Ectodermal cell (in vitro differentiated cells): ENCODE results near the gene TTC1.

Source experiments
- H3K27ac ChIP-seq: 2 replicates; pipeline ENCODE4 v1.7.0; 2013; ENCODE audit warnings: mild to moderate bottlenecking, low read depth, low read length; ENCODE audit not compliant: insufficient read depth, poor library complexity, severe bottlenecking
- H3K27me3 ChIP-seq: 2 replicates; pipeline ENCODE4 v1.7.0; 2013; ENCODE audit warnings: mild to moderate bottlenecking, low read length; ENCODE audit not compliant: insufficient read depth, control insufficient read depth, poor library complexity, severe bottlenecking
- H3K36me3 ChIP-seq: one replicate; pipeline ENCODE4 v1.7.0; 2013; ENCODE audit warnings: low read length; ENCODE audit not compliant: control insufficient read depth, insufficient read depth
- H3K4me1 ChIP-seq: one replicate; pipeline ENCODE4 v1.7.0; 2013; ENCODE audit warnings: low read length; ENCODE audit not compliant: control insufficient read depth, insufficient read depth
- H3K4me3 ChIP-seq: 2 replicates; pipeline ENCODE4 v1.7.0; 2013; ENCODE audit warnings: low read depth, low read length, control low read depth; ENCODE audit not compliant: insufficient read depth
- H3K9me3 ChIP-seq: 2 replicates; pipeline ENCODE4 v1.7.0; 2013; ENCODE audit warnings: mild to moderate bottlenecking, low read length, moderate library complexity; ENCODE audit not compliant: control insufficient read depth
- WGBS, 2 experiments: methylation state at CpG; one replicate each; pipeline ENCODE4 v1.1.7; 2013; ENCODE audit warnings: missing lambda C conversion rate in 2 of 2; 5-methylcytosine and 5-hydroxymethylcytosine counted together

Gene TTC1

GRCh38 chr5:160097991-160098390 lies 89.1 kb downstream of the TTC1 start:
- H3K27me3 ChIP-seq = no peaks in the 10 kb centered on the region
- peaks cover 4% of the 10 kb centered on the region for H3K4me1 ChIP-seq
- H3K4me3 ChIP-seq = no peak overlapping the region
- WGBS, 2 experiments = 95 to 99% methylated on average over 2 to 4 of the region's 4 CpGs
- H3K9me3 ChIP-seq = no peaks in the 10 kb centered on the region
- H3K27ac ChIP-seq = no peak overlapping the region
- H3K36me3 ChIP-seq = no peaks in the 10 kb centered on the region

GRCh38 chr5:160105686-160106360 lies 96.9 kb downstream of the TTC1 start:
- Histone ChIP-seq H3K9me3 (no peaks in the 10 kb centered on the region), H3K4me3 (no peak overlapping the region), H3K27me3 (no peaks in the 10 kb centered on the region), H3K36me3 (no peaks in the 10 kb centered on the region), H3K4me1 (no peaks in the 10 kb centered on the region), H3K27ac (no peak overlapping the region)
- 88 to 92% methylated on average over 2 to 3 of the region's 4 CpGs for WGBS, 2 experiments

GRCh38 chr5:160108124-160108523 lies 99.2 kb downstream of the TTC1 start:
- no peak overlapping the region for H3K27ac ChIP-seq
- H3K4me1 ChIP-seq = no peaks in the 10 kb centered on the region
- H3K36me3 ChIP-seq = peaks cover 13% of the 10 kb centered on the region
- 82 to 94% methylated on average over 2 of the region's 2 CpGs for WGBS, 2 experiments
- no peaks in the 10 kb centered on the region for H3K9me3 ChIP-seq
- no peaks in the 10 kb centered on the region for H3K27me3 ChIP-seq
- H3K4me3 ChIP-seq = no peak overlapping the region
